Measurements from ENCODE around the gene RTN4R.

- no peak for TF ChIP-seq CTCF (IDR thresholded peaks at IDR 0.05)
- no peak for TF ChIP-seq POLR2A (IDR thresholded peaks at IDR 0.05)
These were observed 28.3 kb downstream of the RTN4R start for GRCh38 chr22:20239676-20240446.

Measured in lower leg skin (tissue), 3 donors.